ENCODE results near the gene MAP6.

DNA sequence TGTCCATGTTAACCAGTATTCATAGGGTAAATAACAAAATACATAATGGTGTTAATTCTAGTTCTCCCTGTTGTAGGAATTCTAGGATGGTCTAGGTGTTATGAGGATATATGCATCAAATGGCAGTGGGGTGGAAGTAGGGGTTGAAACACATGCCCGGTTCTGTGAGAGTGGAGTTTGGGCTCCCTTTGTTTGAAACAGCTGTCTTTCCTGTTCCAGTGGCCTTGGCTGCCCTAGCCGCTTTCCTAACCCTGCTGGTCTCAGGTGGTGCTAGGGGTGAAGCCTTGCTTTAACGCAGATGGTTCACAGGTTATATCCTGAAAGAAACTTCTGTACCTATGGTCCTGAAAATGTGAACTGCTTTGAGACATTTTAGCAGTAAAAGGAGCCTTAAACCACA, 68.5 kb downstream of the MAP6 start:
- TF ChIP-seq EZH2 (IDR thresholded peaks at IDR 0.05; ENCODE audit: borderline replicate concordance, low read depth, low read length) (no peak), ZNF274 (IDR thresholded peaks at IDR 0.05; ENCODE audit: borderline replicate concordance, low read depth, low read length) (no peak), ZZZ3 (IDR thresholded peaks at IDR 0.05) (no peak)
- TF ChIP-seq, protein P1, sequence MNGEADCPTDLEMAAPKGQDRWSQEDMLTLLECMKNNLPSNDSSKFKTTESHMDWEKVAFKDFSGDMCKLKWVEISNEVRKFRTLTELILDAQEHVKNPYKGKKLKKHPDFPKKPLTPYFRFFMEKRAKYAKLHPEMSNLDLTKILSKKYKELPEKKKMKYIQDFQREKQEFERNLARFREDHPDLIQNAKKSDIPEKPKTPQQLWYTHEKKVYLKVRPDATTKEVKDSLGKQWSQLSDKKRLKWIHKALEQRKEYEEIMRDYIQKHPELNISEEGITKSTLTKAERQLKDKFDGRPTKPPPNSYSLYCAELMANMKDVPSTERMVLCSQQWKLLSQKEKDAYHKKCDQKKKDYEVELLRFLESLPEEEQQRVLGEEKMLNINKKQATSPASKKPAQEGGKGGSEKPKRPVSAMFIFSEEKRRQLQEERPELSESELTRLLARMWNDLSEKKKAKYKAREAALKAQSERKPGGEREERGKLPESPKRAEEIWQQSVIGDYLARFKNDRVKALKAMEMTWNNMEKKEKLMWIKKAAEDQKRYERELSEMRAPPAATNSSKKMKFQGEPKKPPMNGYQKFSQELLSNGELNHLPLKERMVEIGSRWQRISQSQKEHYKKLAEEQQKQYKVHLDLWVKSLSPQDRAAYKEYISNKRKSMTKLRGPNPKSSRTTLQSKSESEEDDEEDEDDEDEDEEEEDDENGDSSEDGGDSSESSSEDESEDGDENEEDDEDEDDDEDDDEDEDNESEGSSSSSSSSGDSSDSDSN (IDR thresholded peaks at IDR 0.05; ENCODE audit: borderline replicate concordance in 1 of 2, low read depth in 2 of 2, low read length in 2 of 2), result no peak

Measured in K562 (cell line).